BLaER1 (cell line): ENCODE data around the gene TEAD1.

ENCODE experiments used
- H3K27ac ChIP-seq: shearing (Covaris generic); formaldehyde crosslinking; 2 replicates; pipeline ENCODE4 v1.8.1; 2022
- H3K27me3 ChIP-seq: shearing (Covaris generic); formaldehyde crosslinking; 2 replicates; pipeline ENCODE4 v1.8.1; 2022
- H3K36me3 ChIP-seq: shearing (Covaris generic); formaldehyde crosslinking; 2 replicates; pipeline ENCODE4 v1.8.1; 2022
- H3K4me1 ChIP-seq: shearing (Covaris generic); formaldehyde crosslinking; 2 replicates; pipeline ENCODE4 v1.8.1; 2022
- H3K4me2 ChIP-seq: shearing (Covaris generic); formaldehyde crosslinking; 2 replicates; pipeline ENCODE4 v1.8.1; 2022
- H3K4me3 ChIP-seq: shearing (Covaris generic); formaldehyde crosslinking; 2 replicates; pipeline ENCODE4 v1.8.1; 2022
- H3K9ac ChIP-seq: shearing (Covaris generic); formaldehyde crosslinking; 2 replicates; pipeline ENCODE4 v1.8.1; 2022
- H3K9me3 ChIP-seq: shearing (Covaris generic); formaldehyde crosslinking; 2 replicates; pipeline ENCODE4 v1.8.1; 2022
- H4K20me1 ChIP-seq: shearing (Covaris generic); formaldehyde crosslinking; 2 replicates; pipeline ENCODE4 v1.8.1; 2022
- Cebpa-rat ChIP-seq: shearing (Covaris generic); IDR thresholded peaks from 2 replicates; pipeline ENCODE4 v1.8.1; 2022

The TEAD1 gene

GRCh38 chr11:12968826-12969225 is 294.6 kb downstream of the TEAD1 start:
- Histone ChIP-seq H3K9ac (no peak overlapping the region), H3K27me3 (no peaks in the 10 kb centered on the region), H3K4me3 (no peak overlapping the region), H4K20me1 (no peaks in the 10 kb centered on the region), H3K4me2 (no peak overlapping the region), H3K36me3 (no peaks in the 10 kb centered on the region), H3K27ac (no peak overlapping the region), H3K4me1 (no peaks in the 10 kb centered on the region), H3K9me3 (no peaks in the 10 kb centered on the region)
- TF ChIP-seq Cebpa-rat, result no peak

GRCh38 chr11:12971955-12972354 is 297.7 kb downstream of the TEAD1 start:
- TF ChIP-seq Cebpa-rat, result no peak
- Histone ChIP-seq H3K27me3 (no peaks in the 10 kb centered on the region), H3K4me1 (no peaks in the 10 kb centered on the region), H3K9me3 (no peaks in the 10 kb centered on the region), H3K27ac (no peak overlapping the region), H3K4me3 (no peak overlapping the region), H3K36me3 (no peaks in the 10 kb centered on the region), H4K20me1 (no peaks in the 10 kb centered on the region), H3K4me2 (no peak overlapping the region), H3K9ac (no peak overlapping the region)

GRCh38 chr11:12973528-12974181 is 299.4 kb downstream of the TEAD1 start:
- no peaks in the 10 kb centered on the region for H3K27me3 ChIP-seq
- H3K9ac ChIP-seq, result no peak overlapping the region
- H3K4me2 ChIP-seq, result no peak overlapping the region
- H3K4me3 ChIP-seq, result no peak overlapping the region
- no peaks in the 10 kb centered on the region for H3K9me3 ChIP-seq
- no peaks in the 10 kb centered on the region for H4K20me1 ChIP-seq
- no peaks in the 10 kb centered on the region for H3K36me3 ChIP-seq
- no peak overlapping the region for H3K27ac ChIP-seq
- 0 out of 2 replicates have a peak, but pooled peaks cover 5% of the 10 kb centered on the region for H3K4me1 ChIP-seq
- no peak for TF ChIP-seq Cebpa-rat

GRCh38 chr11:12975195-12975594 is 301.0 kb downstream of the TEAD1 start:
- no peak overlapping the region for H3K4me2 ChIP-seq
- H3K4me1 ChIP-seq, result peaks cover 10% of the 10 kb centered on the region
- no peak overlapping the region for H3K4me3 ChIP-seq
- no peaks in the 10 kb centered on the region for H3K9me3 ChIP-seq
- TF ChIP-seq Cebpa-rat, result no peak
- no peak overlapping the region for H3K9ac ChIP-seq
- H3K27me3 ChIP-seq, result no peaks in the 10 kb centered on the region
- no peaks in the 10 kb centered on the region for H4K20me1 ChIP-seq
- H3K27ac ChIP-seq, result no peak overlapping the region
- no peaks in the 10 kb centered on the region for H3K36me3 ChIP-seq

- no peak for TF ChIP-seq Cebpa-rat
- Histone ChIP-seq H3K4me3 (no peak overlapping the region), H3K4me1 (peaks cover 13% of the 10 kb centered on the region), H3K36me3 (no peaks in the 10 kb centered on the region), H4K20me1 (no peaks in the 10 kb centered on the region), H3K9me3 (0 out of 2 replicates have a peak, but pooled peaks cover 2% of the 10 kb centered on the region), H3K9ac (no peak overlapping the region), H3K27me3 (no peaks in the 10 kb centered on the region), H3K4me2 (peak overlapping the region; percentile 30), H3K27ac (no peak overlapping the region)
Observed at GRCh38 chr11:12979928-12980689, 305.9 kb downstream of the TEAD1 start.

GRCh38 chr11:12981676-12982522 is 307.7 kb downstream of the TEAD1 start:
- TF ChIP-seq Cebpa-rat, result no peak
- H3K36me3 ChIP-seq, result no peaks in the 10 kb centered on the region
- no peaks in the 10 kb centered on the region for H3K27me3 ChIP-seq
- H3K4me3 ChIP-seq, result no peak overlapping the region
- no peaks in the 10 kb centered on the region for H4K20me1 ChIP-seq
- H3K4me2 ChIP-seq, result no peak overlapping the region
- H3K4me1 ChIP-seq, result peaks cover 13% of the 10 kb centered on the region
- H3K9me3 ChIP-seq, result 0 out of 2 replicates have a peak, but pooled peaks cover 2% of the 10 kb centered on the region
- H3K27ac ChIP-seq, result no peak overlapping the region
- H3K9ac ChIP-seq, result no peak overlapping the region

- Histone ChIP-seq H3K27me3 (no peaks in the 10 kb centered on the region), H3K4me2 (no peak overlapping the region), H3K9ac (no peak overlapping the region), H3K9me3 (peaks cover 9% of the 10 kb centered on the region; the same call in 1 of the 2 replicates), H3K4me1 (peaks cover 11% of the 10 kb centered on the region), H3K36me3 (no peaks in the 10 kb centered on the region), H3K27ac (no peak overlapping the region), H3K4me3 (no peak overlapping the region), H4K20me1 (no peaks in the 10 kb centered on the region)
- no peak for TF ChIP-seq Cebpa-rat
Observed at GRCh38 chr11:12983336-12983735, 309.1 kb downstream of the TEAD1 start.

GRCh38 chr11:12986194-12986898 is 312.1 kb downstream of the TEAD1 start:
- TF ChIP-seq Cebpa-rat, result no peak
- no peak overlapping the region for H3K4me3 ChIP-seq
- peaks cover 13% of the 10 kb centered on the region for H3K4me1 ChIP-seq
- H3K4me2 ChIP-seq, result no peak overlapping the region
- H3K27me3 ChIP-seq, result no peaks in the 10 kb centered on the region
- H3K9me3 ChIP-seq, result peaks cover 26% of the 10 kb centered on the region
- no peaks in the 10 kb centered on the region for H4K20me1 ChIP-seq
- no peak overlapping the region for H3K27ac ChIP-seq
- H3K9ac ChIP-seq, result no peak overlapping the region
- H3K36me3 ChIP-seq, result peaks cover 5% of the 10 kb centered on the region; the same call in 1 of the 2 replicates
